Aorta (tissue), 5 donors: Measurements from ENCODE around the gene GNB2. TPM values are rescaled to one million over a fixed set of nuclear protein-coding genes. Genes with fewer than 3 reads are reported as not detected.

Source experiments
- ATAC-seq: fragments of 200-7000 bp; cut with Tn5 transposase; one replicate; pipeline ENCODE4 v1.9.1; 2022; ENCODE audit warnings: moderate library complexity; ENCODE audit not compliant: low FRiP score
- DNase-seq, 2 donors: peaks; one replicate each; pipeline ENCODE4 v3.0.0-alpha.2; 2020
- H3K27ac ChIP-seq, 2 donors: one replicate each; pipeline ENCODE4 v1.5.1; 2013; ENCODE audit warnings: low read length in 2 of 2, mild to moderate bottlenecking in 2 of 2, moderate library complexity in 2 of 2, control low read depth in 1 of 2, inconsistent platforms in 1 of 2, low read depth in 1 of 2
- H3K27me3 ChIP-seq, 2 donors: one replicate each; pipeline ENCODE4 v1.6.1; 2013; ENCODE audit warnings: control low read depth in 1 of 2, low read length in 1 of 2, mild to moderate bottlenecking in 1 of 2, moderate library complexity in 1 of 2; ENCODE audit not compliant: insufficient read depth in 2 of 2, control insufficient read depth in 1 of 2
- H3K36me3 ChIP-seq, 2 donors: one replicate each; pipeline ENCODE4 v1.6.1; 2013; ENCODE audit warnings: control low read depth in 1 of 2, low read length in 1 of 2, mild to moderate bottlenecking in 1 of 2; ENCODE audit not compliant: insufficient read depth in 2 of 2, control insufficient read depth in 1 of 2
- H3K4me1 ChIP-seq, 2 donors: one replicate each; pipeline ENCODE4 v1.6.1; 2013; ENCODE audit warnings: low read length in 2 of 2, control low read depth in 1 of 2, mild to moderate bottlenecking in 1 of 2, moderate library complexity in 1 of 2; ENCODE audit not compliant: insufficient read depth in 2 of 2, control insufficient read depth in 1 of 2
- H3K4me3 ChIP-seq, 2 donors: one replicate each; pipeline ENCODE4 v1.5.1; 2013; ENCODE audit warnings: low read length in 2 of 2, control low read depth in 1 of 2, mild to moderate bottlenecking in 1 of 2
- H3K9me3 ChIP-seq: one replicate; pipeline ENCODE4 v1.6.1; 2013; ENCODE audit warnings: mild to moderate bottlenecking, low read length; ENCODE audit not compliant: control insufficient read depth
- WGBS, 2 donors: extraction: QIAGEN DNeasy Blood & Tissue Kit; methylation state at CpG; one replicate each; pipeline ENCODE4 v1.1.7; 2013; 5-methylcytosine and 5-hydroxymethylcytosine counted together
- intact Hi-C, 2 donors: fragments of 100-400 bp; cut with DNase I; formaldehyde crosslinking; loops; one replicate each; pipeline versions ENCODE4 v1.14.2 to v1.15.0; 2022
- polyA plus RNA-seq, 2 donors: library from polyadenylated mRNA; stranded (reverse); fragments of 200-250 nt; gene quantifications; one replicate each; pipeline ENCODE4 v1.2.3, GENCODE V29; 2013
- total RNA-seq, 2 donors: library from RNA; stranded (reverse); fragmentation: NEBNext Ultra II Directional; extraction: Animal tissue kit (Norgen Biotek cat#: 25700); gene quantifications; one replicate each; pipeline ENCODE4 v1.2.1, GENCODE V29; 2021
- donor health status: healthy with polysubstance abuse.
- donor health status: Bipolar disorder and iron deficiency.
- donor health status: DM: no; HTN: no; CAD: no.
- donor health status: DM: no; HTN: no; CAD: no.
- donor health status: DM: yes; HTN: yes; CAD: no.

GNB2 gene
- total and polyA plus RNA-seq, 4 donors = 107 to 227 (median 195) TPM

DNA sequence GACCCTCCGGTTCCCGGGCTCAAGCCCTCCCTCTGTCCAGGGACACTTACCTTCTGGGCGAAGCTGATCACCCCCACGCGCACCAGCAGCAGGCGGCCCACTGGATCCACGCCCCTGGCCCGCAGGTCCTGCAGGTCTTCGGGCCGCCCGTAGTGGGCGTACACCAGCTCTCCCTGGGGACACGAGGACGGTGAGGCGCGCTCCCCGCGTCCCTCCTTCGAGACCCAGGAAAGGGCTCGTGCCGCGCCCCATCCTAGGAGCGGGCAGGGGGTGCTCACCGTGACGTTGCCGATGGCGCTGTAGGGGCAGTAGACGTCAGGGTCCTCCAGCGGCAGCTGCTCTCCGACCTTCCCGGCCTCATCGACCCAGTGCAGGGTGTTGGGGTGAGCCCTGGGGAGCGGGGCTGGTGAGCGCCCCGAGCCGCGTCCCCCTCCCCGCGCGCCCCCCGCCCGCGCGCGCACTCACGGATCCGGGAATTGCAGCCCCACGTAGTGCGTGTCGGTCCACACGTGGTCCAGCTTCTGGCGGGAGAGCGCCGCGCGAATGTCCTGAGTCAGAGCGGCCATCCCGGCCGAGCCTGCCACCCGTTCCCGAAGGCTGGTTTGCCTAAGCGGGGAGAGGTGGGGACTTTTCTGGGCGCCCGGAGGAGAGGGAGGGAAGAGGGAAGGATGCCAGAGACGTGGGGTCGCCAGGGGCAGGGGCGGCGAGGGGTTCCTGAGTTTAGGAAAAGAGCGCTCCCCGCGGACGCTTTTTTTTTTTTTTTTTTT, 40.4 kb upstream of the GNB2 start:
- 1 to 2% methylated on average over 70 to 72 of the region's 72 CpGs for WGBS, 2 donors
- ATAC-seq = peak; percentile 63
- no peaks in the 10 kb centered on the region for H3K9me3 ChIP-seq
- no peaks in the 10 kb centered on the region for H3K36me3 ChIP-seq
- H3K4me3 ChIP-seq = peak overlapping the region; percentile 3 to 24
- DNase-seq = peak in 1 of 2 donors; percentile 84
- no peaks in the 10 kb centered on the region for H3K27me3 ChIP-seq
- intact Hi-C loops = no loop called here
- H3K4me1 ChIP-seq = no peaks in the 10 kb centered on the region
- H3K27ac ChIP-seq = no peak overlapping the region

DNA sequence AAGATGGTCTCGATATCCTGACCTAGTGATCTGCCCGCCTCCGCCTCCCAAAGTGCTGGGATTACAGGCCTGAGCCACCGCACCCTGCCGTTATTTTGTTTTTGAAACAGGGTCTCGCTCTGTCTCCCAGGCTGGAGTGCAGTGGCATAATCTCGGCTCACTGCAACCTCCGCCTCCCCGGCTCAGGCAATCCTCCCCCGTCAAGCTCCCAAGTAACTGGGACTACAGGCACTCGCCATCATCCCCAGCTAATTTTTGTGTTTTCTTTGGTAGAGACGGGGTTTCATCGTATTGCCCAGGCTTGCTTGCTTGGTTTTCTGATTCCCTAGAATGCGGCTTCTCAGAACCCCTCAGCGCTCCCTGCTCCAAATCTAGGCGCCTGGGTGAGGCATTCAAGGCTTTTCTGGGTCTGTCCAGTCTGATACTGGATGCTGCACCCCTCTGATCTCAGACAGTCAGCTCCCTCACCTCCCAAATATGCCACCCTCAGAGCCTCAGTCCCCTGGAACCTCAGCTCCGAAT, 33.5 kb upstream of the GNB2 start:
- no peak for DNase-seq
- intact Hi-C loops = no loop called here
- no peak for ATAC-seq
- 67 to 74% methylated on average over 17 of the region's 17 CpGs for WGBS, 2 donors
- no peaks in the 10 kb centered on the region for H3K27me3 ChIP-seq
- H3K36me3 ChIP-seq = no peaks in the 10 kb centered on the region
- no peaks in the 10 kb centered on the region for H3K4me1 ChIP-seq
- no peak overlapping the region for H3K27ac ChIP-seq
- no peak overlapping the region for H3K4me3 ChIP-seq
- H3K9me3 ChIP-seq = no peaks in the 10 kb centered on the region

DNA sequence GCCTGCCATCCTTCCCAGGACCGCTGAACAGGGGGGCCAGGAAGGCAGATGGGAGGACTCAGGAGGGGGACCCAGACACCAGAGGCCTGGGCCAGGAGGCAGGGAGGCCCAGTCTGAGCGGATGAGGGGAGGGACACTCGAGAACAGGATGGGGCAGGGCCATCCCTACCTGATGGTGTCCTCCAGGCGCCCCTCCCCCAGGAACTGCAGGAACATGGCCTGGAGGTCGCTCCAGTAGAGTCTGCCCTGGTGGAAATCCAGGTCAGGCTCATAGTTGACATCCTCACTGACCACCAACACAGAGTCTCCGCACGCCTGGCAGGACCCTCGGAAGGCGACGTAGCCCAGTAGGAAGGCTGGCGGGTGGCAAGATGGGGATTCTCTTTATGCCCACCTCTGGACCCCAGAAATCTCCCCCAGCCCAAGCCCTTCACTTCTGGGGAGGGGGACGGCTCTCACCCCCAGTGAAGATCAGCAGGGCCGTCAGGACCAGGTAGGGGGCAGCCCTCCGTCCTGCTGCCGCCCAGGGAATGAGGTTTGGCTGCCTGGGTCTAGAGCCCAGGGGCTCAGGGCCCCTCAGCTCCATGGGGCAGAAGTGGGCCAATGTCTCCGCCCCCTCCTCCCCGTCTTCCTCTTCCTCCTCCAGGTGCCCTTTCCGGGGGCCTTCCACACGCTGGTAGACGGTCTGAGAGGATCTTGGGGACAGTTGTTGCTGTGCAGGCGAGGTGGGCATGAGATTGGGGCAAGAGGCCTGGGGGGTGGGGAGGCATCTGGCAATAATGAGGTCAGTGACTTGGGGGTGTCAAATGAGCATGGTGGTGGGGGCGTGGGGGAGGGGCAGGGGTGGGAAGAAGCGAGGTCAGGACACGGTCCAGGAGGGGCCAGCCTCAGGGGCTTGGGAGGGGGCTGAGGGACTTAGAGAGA, 32.8 kb upstream of the GNB2 start:
- no peak overlapping the region for H3K4me3 ChIP-seq
- peak; percentile 42 for ATAC-seq
- no peaks in the 10 kb centered on the region for H3K4me1 ChIP-seq
- no peak overlapping the region for H3K27ac ChIP-seq
- no peaks in the 10 kb centered on the region for H3K36me3 ChIP-seq
- intact Hi-C loops = no loop called here
- no peaks in the 10 kb centered on the region for H3K9me3 ChIP-seq
- 62 to 68% methylated on average over 21 to 24 of the region's 24 CpGs for WGBS, 2 donors
- no peak for DNase-seq
- no peaks in the 10 kb centered on the region for H3K27me3 ChIP-seq

DNA sequence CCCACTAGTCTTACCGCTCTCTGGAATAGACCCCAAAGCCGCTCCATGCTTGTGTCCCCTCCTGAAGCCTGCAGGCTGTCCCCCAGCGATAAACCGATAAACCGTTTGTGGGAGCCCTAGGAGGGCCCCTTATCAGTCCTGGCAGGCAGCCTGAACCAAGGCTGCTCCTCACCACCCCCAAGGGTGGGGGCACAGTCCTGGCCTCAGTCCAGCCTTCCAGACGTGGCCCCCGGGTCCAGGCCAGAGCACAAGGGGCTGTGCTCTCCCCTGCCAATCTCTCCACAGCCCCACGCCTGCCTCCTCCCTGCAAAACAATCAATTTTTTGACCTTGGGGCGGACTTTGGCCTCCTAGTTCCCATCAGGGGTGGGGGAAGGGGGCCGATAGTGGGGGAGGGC, 32.1 kb upstream of the GNB2 start, which contains the start of gene TFR2:
TFR2 (minus strand) TSS at position 90 of the 397 bp plus-strand sequence; CDS start at position 47, 43 bp downstream.
- no peak for ATAC-seq
- WGBS, 2 donors = 45 to 47% methylated on average over 9 to 10 of the region's 10 CpGs

DNA sequence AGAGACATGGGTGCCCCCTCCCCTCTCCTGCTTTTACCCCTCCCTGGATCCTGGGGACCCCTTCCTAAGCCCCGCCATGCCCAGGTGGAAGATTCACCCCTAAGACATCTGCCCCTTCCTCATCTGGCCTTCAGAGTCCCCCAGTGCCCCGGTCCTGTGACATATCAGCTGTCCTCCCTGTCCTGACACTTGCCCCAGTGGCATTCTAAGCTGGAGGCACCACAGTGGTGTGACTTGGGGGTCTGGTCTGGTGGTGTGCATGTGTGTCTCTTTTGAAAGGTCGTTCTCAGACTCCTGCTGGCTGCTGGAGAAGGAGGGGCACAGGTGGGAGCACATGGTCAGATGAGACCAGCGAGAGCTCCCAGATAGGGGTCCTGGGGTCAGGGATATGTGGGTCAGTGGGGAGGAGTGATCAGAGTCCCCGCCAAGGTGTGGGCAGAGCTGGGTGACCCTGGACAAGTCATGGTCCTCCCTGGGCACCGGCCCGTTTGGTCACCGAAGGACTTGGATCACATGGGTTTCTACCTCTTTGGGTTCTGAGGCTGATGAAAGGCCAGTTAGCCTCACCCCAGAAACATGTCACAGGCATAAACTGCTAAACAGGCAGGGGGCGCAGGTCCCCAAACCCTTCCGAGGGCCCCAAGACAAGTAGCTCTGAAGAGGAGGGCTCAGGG, 31.5 kb upstream of the GNB2 start:
- 77 to 78% methylated on average over 10 of the region's 10 CpGs for WGBS, 2 donors
- H3K27ac ChIP-seq = no peak overlapping the region
- no peaks in the 10 kb centered on the region for H3K36me3 ChIP-seq
- no peaks in the 10 kb centered on the region for H3K27me3 ChIP-seq
- intact Hi-C loops = no loop called here
- H3K9me3 ChIP-seq = no peaks in the 10 kb centered on the region
- no peak overlapping the region for H3K4me3 ChIP-seq
- no peak for ATAC-seq
- H3K4me1 ChIP-seq = no peaks in the 10 kb centered on the region
- no peak for DNase-seq

More for the DNA sequence above, 32.1 kb upstream of the GNB2 start, which contains the start of gene TFR2:
- Histone ChIP-seq H3K27ac (no peak within 1 kb of the TSS), H3K9me3 (no peaks in the 10 kb centered on the region), H3K36me3 (no peaks in the 10 kb centered on the region), H3K4me1 (no peaks in the 10 kb centered on the region), H3K4me3 (no peak within 1 kb of the TSS), H3K27me3 (no peaks in the 10 kb centered on the region)
- DNase-seq = no peak
- intact Hi-C loops = no loop called here

DNA sequence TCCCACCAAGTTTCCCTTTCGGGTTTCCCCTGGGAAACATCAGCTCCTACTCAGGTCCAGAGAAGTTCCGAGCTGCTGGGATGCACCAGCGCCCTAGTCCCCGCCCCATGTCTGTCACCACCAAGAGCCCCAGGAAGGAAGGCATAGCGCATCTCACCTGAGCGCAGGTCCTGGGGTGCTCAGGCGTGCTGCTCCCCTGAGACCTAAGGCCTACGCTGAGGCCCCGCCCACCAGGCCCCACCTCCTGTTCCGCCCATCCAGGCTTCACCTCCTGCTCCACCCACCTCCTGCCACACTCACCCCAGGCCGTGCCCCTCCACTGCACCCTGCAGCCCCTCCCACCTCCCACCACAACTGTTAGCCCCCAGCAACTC, 31.0 kb upstream of the GNB2 start:
- Histone ChIP-seq H3K4me1 (no peaks in the 10 kb centered on the region), H3K36me3 (no peaks in the 10 kb centered on the region), H3K4me3 (no peak overlapping the region), H3K27me3 (no peaks in the 10 kb centered on the region), H3K9me3 (no peaks in the 10 kb centered on the region), H3K27ac (no peak overlapping the region)
- intact Hi-C loops = no loop called here
- ATAC-seq (no peak), DNase-seq (no peak)
- 27 to 41% methylated on average over 9 to 11 of the region's 11 CpGs for WGBS, 2 donors

DNA sequence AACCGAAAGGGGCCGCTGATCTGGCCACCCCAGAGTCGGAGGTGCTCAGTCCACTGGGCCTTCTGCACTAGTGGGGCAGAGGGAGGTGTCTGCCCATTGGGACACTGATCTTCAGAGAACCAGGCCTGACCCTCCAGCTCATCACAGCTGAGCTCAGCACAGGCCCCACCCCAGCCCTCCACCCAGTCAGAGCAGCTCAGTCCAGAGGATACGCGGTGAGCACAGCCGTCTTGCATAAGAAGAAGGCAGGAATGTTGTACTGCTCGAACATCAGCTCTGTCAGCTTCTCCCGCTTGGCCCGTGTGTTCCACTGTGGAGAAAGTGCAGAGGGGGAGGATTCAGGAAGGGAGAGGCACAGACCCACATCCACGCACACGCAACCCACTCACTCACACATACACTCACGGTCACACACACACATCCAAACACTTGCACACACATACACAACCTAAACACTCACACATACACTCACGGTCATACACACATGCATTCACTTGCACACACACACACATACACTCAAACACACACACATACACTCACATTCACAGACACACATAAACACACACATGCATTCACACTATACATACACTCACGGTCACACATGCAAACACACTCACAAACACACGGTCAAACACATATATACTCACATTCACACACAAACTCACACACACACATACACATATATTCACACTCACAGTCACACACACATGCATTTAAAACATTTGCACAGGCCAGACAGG, 23.5 kb upstream of the GNB2 start:
- H3K4me3 ChIP-seq = no peak overlapping the region
- H3K36me3 ChIP-seq = no peaks in the 10 kb centered on the region
- no peaks in the 10 kb centered on the region for H3K4me1 ChIP-seq
- no peak for ATAC-seq
- 74 to 78% methylated on average over 15 of the region's 15 CpGs for WGBS, 2 donors
- H3K9me3 ChIP-seq = peaks cover 1% of the 10 kb centered on the region
- H3K27ac ChIP-seq = no peak overlapping the region
- H3K27me3 ChIP-seq = no peaks in the 10 kb centered on the region
- intact Hi-C loops = no loop called here
- DNase-seq = no peak
